ENCODE measurements around the gene KLK14. TPM values are rescaled to one million over a fixed set of nuclear protein-coding genes. Genes with fewer than 3 reads are reported as not detected.

KLK14 gene, protein sequence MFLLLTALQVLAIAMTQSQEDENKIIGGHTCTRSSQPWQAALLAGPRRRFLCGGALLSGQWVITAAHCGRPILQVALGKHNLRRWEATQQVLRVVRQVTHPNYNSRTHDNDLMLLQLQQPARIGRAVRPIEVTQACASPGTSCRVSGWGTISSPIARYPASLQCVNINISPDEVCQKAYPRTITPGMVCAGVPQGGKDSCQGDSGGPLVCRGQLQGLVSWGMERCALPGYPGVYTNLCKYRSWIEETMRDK
- total RNA-seq = 0.85 and 0.93 TPM in 2 replicates

GRCh38 chr19:51082611-51083010 lies at the start of gene KLK14:
TSS of gene KLK14 (minus strand) at chr19:51082887. CDS start at chr19:51082614, 273 bp downstream.
- intact Hi-C loops (cut with micrococcal nuclease) = no loop called here

GRCh38 chr19:51131780-51132680 lies 49.3 kb upstream of the KLK14 start:
- intact Hi-C loops (cut with micrococcal nuclease) = loop anchor here (1.0 kb wide), 1 partner anchor 9 kb away; no protein-coding TSS in a partner anchor

- intact Hi-C loops (cut with micrococcal nuclease) = no loop called here
Measured at GRCh38 chr19:51129716-51130115, 47.0 kb upstream of the KLK14 start.

DNA sequence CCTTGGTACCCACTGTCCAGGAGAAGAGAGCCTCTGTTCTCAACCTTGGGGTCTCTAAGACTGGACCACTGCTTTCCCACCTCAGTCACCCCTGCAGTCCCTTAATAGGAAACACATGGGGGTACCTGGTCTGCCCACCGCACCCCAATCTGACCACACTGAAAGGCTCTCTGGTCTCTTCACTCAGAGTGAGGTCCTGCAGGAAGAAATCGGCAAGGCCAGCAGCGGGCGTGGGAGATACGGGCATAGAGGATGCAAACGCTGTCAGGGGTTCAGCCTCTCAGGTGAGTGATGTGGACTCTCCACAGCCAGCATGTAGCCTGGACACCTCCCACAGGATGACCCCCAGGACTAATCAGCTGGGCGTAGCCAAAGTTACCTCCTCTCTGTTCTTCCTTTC lies 45.5 kb upstream of the KLK14 start:
- intact Hi-C loops (cut with micrococcal nuclease) = no loop called here

DNA sequence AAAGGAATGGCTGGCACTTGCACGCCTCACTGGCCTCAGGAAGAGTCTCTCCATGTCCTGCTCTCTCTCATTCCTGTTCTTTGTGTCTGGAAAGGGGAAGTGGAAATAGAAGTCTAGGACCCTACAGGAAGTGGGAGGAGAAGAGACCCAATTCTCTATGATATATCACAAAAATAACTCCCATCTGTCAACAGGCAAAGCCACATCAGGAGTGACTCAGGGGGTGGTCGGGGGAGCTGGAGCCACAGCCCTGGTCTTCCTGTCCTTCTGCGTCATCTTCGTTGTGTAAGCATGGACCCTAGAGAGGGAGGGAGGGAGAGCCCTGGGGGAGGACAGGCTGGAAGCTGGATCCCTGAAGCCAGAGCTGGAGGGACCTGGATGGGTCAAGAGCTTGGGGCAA lies 45.1 kb upstream of the KLK14 start:
- intact Hi-C loops (cut with micrococcal nuclease) = no loop called here

GRCh38 chr19:51127032-51127431 lies 44.3 kb upstream of the KLK14 start:
- intact Hi-C loops (cut with micrococcal nuclease) = no loop called here

DNA sequence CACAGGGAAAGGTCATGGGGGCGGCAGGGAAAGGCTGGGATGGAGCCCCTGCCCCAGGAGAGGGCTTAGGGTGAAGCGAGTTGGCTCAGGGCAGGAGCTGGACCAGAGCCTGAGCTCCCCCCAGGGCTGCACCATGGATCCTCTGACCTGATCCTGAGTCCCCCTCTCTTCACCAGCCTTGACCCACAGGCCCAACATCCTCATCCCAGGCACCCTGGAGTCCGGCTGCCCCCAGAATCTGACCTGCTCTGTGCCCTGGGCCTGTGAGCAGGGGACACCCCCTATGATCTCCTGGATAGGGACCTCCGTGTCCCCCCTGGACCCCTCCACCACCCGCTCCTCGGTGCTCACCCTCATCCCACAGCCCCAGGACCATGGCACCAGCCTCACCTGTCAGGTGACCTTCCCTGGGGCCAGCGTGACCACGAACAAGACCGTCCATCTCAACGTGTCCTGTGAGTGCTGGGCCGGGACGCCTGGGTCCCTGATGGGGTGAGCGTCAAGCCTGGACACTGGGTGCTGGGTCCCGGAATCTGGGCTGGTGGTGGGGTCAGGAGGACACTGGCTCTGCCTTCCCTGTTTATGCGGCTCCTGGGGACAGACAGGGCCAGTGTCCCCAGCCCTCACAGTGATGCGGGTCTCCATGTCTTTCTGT lies 42.9 kb upstream of the KLK14 start:
- intact Hi-C loops (cut with micrococcal nuclease) = no loop called here

DNA sequence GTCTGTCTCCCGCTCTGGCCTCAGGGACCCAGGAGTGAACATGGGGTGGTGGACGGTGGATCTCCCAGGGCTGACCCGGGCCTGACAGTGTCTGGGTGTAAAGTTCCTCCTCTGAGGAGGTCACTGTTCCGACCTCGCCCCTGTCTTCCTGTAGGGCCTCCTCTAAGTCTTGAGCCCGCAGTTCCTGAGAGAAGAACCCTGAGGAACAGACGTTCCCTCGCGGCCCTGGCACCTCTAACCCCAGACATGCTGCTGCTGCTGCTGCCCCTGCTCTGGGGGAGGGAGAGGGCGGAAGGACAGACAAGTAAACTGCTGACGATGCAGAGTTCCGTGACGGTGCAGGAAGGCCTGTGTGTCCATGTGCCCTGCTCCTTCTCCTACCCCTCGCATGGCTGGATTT lies 42.0 kb upstream of the KLK14 start, which contains the start of gene SIGLEC9:
SIGLEC9 (plus strand) TSS at position 178 of the 400 bp plus-strand sequence; CDS start at position 247, 69 bp downstream.
- intact Hi-C loops (cut with micrococcal nuclease) = no loop called here

DNA sequence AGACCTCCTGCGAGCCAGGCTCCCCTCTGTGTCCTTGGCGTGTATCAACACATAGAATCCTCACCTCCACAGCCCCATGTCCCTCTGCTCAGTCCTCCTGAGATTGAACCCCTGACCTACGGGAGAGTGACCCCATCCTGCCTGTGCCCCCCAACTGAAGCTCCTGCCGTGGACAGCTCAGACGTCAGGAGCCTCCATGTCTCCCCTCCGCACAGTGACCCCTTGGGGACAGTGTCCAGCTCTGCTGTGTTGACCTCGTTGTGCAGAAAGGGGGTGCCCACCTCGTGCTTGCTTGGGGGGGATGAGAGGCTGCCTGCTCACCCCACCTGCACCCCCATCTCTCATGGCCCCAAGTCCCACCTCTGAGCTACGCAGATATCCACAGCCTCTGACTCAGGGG lies 41.5 kb upstream of the KLK14 start:
- intact Hi-C loops (cut with micrococcal nuclease) = no loop called here

- intact Hi-C loops (cut with micrococcal nuclease) = loop anchor here (1.0 kb wide), 2 partner anchors 8 to 16 kb away; partner anchors contain the start of gene CTU1
Measured at GRCh38 chr19:51123802-51124201, 41.1 kb upstream of the KLK14 start.

DNA sequence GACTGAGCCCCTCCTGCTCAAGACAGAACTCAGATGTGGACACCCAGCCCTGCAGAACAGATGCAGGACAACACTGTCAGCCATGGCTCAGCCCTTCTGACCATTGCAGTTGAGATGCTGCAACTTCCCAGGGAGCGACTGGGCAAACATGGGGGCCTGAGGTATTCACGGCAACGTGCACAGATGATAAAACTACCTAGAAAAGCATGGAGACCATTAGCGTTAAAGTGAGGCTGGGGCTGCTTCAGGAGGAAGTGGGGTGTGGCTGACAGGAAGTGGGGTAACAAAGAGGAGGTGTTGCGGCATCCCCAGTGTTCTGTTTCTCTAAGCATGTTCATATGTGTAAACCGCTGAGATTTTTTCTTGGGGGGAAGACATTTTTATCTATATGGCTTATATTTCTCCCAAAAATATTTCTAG lies 40.7 kb upstream of the KLK14 start:
- intact Hi-C loops (cut with micrococcal nuclease) = loop anchor here (1.0 kb wide), 2 partner anchors 9 to 15 kb away; partner anchors contain the start of gene CTU1

- intact Hi-C loops (cut with micrococcal nuclease) = no loop called here
Measured at GRCh38 chr19:51122112-51122981, 39.7 kb upstream of the KLK14 start.

- intact Hi-C loops (cut with micrococcal nuclease) = no loop called here
Measured at GRCh38 chr19:51121257-51121656, 38.6 kb upstream of the KLK14 start.

DNA sequence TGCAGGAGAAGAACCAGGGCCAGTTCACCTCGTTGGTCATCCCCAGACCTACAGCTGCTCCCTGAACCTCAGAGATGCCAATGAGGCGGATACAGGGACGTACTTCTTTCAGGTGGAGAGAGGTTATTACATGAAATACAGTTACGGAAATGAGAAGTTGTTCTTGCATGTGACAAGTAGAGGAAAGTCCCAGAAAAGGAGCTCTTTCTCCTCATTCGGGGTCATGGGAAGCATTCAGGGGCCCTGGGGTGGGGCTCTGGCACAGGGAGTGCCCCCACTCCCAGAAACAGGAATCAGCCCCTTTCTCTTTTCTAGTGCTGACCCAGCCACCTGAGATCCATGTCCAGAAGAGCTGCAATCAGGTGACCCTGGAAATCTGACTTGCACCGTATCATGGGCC lies 37.5 kb upstream of the KLK14 start:
- intact Hi-C loops (cut with micrococcal nuclease) = no loop called here

DNA sequence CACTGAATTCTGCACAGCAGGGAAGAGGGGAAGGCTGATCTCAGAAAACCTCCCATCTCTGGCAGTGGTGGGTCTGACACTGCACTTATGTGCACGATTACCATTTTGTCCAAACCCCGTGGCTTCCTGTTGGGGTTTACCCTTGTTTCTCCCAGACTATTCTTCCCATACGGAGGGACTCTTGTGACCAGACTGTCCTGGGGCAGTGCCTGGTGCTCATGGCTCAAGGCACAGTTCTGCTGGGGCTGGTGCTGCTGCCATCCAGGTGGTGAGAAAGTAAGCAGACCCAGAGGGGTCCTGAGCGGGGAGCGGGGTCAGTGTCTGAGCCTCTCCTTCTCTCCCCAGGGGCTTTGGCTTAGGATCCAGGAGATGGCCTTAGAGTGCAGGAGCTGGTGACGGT lies 36.9 kb upstream of the KLK14 start:
- intact Hi-C loops (cut with micrococcal nuclease) = no loop called here

GRCh38 chr19:51119101-51119500 lies 36.4 kb upstream of the KLK14 start:
- intact Hi-C loops (cut with micrococcal nuclease) = no loop called here

- intact Hi-C loops (cut with micrococcal nuclease) = no loop called here
Measured at GRCh38 chr19:51116736-51117286, 34.1 kb upstream of the KLK14 start.

DNA sequence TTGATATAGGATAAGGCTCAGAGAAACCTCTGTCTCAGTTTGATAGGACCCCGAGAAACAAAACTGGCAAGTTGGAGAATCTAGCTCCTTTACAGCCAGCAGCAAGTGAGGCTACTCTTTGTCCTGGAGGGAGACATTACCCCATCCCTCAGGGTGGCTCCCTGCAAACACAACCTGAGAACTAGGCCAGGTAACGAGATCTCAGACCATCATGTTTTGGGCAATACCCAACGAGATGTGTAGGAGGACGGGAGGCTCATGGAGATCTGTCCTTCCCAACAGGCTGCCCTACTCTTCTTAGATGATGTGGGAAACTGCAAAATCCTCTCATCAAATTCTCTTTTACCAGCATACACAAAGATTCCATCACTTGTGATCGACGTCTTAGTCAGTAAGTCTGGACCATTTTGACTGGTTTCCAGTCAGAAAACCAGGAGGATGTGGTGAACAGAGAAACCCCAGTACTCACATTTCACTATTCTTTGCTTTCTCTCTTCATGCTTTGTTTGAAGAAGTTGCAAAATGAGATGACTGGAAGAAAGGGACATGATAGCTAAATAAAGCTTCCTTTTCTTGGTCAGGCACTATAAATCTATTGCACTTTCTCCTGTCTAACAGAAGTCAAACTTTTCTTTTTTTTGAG lies 31.5 kb upstream of the KLK14 start:
- intact Hi-C loops (cut with micrococcal nuclease) = loop anchor here (1.0 to 5.0 kb wide), 3 partner anchors 45 to 252 kb away; partner anchors contain the start of gene ETFB

DNA sequence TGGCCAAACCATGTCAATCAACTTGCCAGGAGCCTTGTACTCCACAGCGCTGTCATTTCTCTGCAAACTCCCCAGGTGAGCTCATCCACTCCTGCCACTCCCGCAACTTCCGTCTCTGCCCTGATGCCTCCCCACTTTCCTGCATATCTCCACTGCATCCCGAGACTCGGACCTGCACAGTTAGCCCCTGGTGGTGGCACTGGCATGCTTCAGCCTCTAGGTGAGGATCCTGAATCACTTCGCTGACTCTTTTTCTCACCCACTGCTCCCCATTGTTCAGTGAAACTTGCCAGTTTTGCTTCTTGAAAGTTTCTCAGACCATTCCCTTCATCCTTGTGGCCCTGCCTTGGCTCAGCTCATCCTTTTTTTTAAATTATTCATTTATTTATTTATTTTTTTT lies 28.9 kb upstream of the KLK14 start:
- intact Hi-C loops (cut with micrococcal nuclease) = loop anchor here (5.0 kb wide), 1 partner anchor 146 kb away; no protein-coding TSS in a partner anchor

DNA sequence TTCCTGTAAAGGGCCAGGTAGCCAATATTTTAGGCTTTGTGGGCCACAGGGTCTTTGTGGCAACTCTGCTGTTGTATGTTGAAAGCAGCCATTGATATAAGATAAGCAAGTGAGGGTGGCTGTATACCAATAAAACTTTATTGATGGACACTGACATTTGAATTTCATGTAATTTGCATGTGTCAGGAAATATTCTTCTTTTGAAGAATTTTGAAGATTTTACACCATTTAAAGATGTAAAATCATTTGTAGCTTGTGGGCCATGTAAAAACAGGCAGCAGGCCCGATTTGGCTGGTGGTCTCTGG lies 27.9 kb upstream of the KLK14 start:
- intact Hi-C loops (cut with micrococcal nuclease) = loop anchor here (5.0 kb wide), 1 partner anchor 147 kb away; no protein-coding TSS in a partner anchor

All from T-helper 1 cell treated with Interleukin-12 subunit alpha and Interleukin-12 subunit beta and Interleukin-4 antibody, amounts not matched to agents 30 ng/mL and 1 ng/mL, for 36 hours (primary cell).